Measurements from ENCODE around the gene CCDC89. TPM values are rescaled to one million over a fixed set of nuclear protein-coding genes. Genes with fewer than 3 reads are reported as not detected.
A peak's percentile ranks its signal among the peaks of the same experiment; 100 is the strongest.

Gene CCDC89
- total and polyA plus RNA-seq, 2 donors (not counting 1 experiment from before 2014, with no cell fraction given), result not detected

DNA sequence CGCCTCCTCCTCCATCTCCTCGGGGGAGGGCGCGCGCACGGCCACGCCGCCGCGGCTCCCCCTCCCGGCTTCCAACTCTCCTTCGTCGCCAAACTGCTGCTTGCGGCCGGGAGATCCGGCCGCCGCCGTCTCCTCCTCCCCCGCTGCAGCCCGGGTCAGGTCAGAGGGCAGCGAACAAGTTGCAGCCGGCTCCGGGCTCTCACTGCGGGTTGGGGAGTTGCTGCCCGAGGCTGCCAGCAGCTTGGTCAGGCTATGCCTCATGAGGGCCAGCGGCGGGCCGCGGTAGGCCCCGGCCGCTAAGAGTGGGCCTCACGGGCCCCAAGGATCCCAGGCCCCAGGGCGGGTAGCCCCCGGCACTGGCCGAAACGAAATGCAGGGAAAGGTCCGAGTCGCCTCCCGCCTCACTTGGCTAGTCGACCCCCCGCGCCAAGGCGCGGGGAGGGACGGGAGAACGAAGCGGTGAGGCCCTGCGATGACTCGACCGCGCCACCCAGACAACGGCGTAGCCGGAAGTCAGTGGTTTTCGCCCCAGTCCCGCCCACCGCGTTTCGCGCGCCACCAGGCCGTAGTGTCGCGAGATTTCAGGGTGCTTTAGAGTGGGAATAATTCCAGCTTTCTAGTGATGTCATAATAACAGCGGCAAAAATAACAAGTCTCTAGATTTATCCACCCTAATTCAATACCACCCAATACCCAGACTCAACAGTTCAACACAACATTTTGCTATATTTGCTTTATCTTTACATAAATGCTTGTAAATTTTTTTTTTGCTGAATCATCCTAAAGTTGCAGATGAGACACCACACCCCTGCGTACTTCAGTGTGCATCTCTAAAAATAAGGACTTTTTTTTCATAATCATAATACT lies 21.1 kb downstream of the CCDC89 start, which contains the start of gene CREBZF:
TSS of gene CREBZF (minus strand) at position 515 of the 867 bp plus-strand sequence. CDS start at position 261, 254 bp downstream.
- H3K9me3 Mint-ChIP-seq (ENCODE audit: insufficient read depth), result no peaks in the 10 kb centered on the region
- Histone ChIP-seq H3K4me1 (ENCODE audit: control insufficient read depth in 2 of 2, insufficient read depth in 2 of 2, low read length in 2 of 2) (peaks cover 16 to 21% of the 10 kb centered on the region in 2 donors), H3K4me3 (ENCODE audit: control extremely low read depth in 1 of 5, extremely low read depth in 1 of 5, insufficient read depth in 1 of 5, low read depth in 2 of 5, low read length in 4 of 5) (peak within 1 kb of the TSS; percentile 78 to 95 (median 89)), H3K9ac (ENCODE audit: low read length) (peak within 1 kb of the TSS; percentile 86), H3K4me2 (replicated peaks; ENCODE audit: low read depth, low read length, poor library complexity, severe bottlenecking) (peak within 1 kb of the TSS; percentile 79), H2AFZ (ENCODE audit: insufficient read depth, low read depth, low read length, poor library complexity, severe bottlenecking) (peak within 1 kb of the TSS; percentile 78), H3K36me3 (replicated peaks in 1 of 2; ENCODE audit: control extremely low read depth in 1 of 2, control insufficient read depth in 1 of 2, extremely low read depth in 1 of 2, insufficient read depth in 2 of 2, low read length in 1 of 2) (peaks cover 0 to 11% of the 10 kb centered on the region in 2 experiments), H3K79me2 (ENCODE audit: control insufficient read depth, insufficient read depth, low read length) (peaks cover 42% of the 10 kb centered on the region), H4K20me1 (ENCODE audit: control insufficient read depth, insufficient read depth, low read length, poor library complexity, severe bottlenecking) (peaks cover 35% of the 10 kb centered on the region), H3K9me3 (ENCODE audit: control extremely low read depth in 1 of 3, control insufficient read depth in 2 of 3, insufficient read depth in 1 of 3, low read length in 2 of 3) (peaks cover 0 to 3% (median 0%) of the 10 kb centered on the region in 3 donors), H3K27ac (ENCODE audit: low read length in 2 of 2) (peak within 1 kb of the TSS; percentile 96 to 97), H3K27me3 (replicated peaks in 1 of 4; ENCODE audit: control extremely low read depth in 1 of 4, control insufficient read depth in 3 of 4, insufficient read depth in 4 of 4, low read length in 3 of 4) (no peaks in the 10 kb centered on the region)
- DNase-seq (peak; percentile 95), ATAC-seq (ENCODE audit: low read depth) (peak; percentile 84)
- H3K4me3 Mint-ChIP-seq, result peak within 1 kb of the TSS; percentile 94
- ChIA-PET POLR2A (interaction anchor here (0.5 to 1.9 kb wide), 4 partner anchors 16 to 36 kb away, joined by 3 to 16 read pairs (median 6); partner anchors contain the start of genes TMEM126A and TMEM126B), CTCF (interaction anchor here (0.6 to 1.9 kb wide), 7 partner anchors 10 to 628 kb away, joined by 3 to 15 read pairs (median 3); partner anchors contain the start of genes DLG2, TMEM126A and TMEM126B)
- intact Hi-C loops (cut with micrococcal nuclease), result loop anchor here (1.0 to 10.0 kb wide), 6 partner anchors 17 to 637 kb away; partner anchors contain the start of genes CCDC83, HIKESHI, TMEM126A and TMEM126B
- under 1% methylated on average over 56 of the region's 67 CpGs for WGBS (ENCODE audit: insufficient coverage)
- peaks cover 45% of the 10 kb centered on the region for H3K4me1 Mint-ChIP-seq
- TF ChIP-seq EZH2 (IDR thresholded peaks at IDR 0.05; ENCODE audit: borderline replicate concordance, insufficient read depth, low read depth, low read length, poor library complexity, severe bottlenecking), result no peak
- TF ChIP-seq, protein P1, sequence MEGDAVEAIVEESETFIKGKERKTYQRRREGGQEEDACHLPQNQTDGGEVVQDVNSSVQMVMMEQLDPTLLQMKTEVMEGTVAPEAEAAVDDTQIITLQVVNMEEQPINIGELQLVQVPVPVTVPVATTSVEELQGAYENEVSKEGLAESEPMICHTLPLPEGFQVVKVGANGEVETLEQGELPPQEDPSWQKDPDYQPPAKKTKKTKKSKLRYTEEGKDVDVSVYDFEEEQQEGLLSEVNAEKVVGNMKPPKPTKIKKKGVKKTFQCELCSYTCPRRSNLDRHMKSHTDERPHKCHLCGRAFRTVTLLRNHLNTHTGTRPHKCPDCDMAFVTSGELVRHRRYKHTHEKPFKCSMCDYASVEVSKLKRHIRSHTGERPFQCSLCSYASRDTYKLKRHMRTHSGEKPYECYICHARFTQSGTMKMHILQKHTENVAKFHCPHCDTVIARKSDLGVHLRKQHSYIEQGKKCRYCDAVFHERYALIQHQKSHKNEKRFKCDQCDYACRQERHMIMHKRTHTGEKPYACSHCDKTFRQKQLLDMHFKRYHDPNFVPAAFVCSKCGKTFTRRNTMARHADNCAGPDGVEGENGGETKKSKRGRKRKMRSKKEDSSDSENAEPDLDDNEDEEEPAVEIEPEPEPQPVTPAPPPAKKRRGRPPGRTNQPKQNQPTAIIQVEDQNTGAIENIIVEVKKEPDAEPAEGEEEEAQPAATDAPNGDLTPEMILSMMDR (IDR thresholded peaks at IDR 0.05), result no peak
- H3K27ac Mint-ChIP-seq, result peak within 1 kb of the TSS; percentile 95
- no peaks in the 10 kb centered on the region for H3K27me3 Mint-ChIP-seq
